Measurements from ENCODE around the gene TSFM.

DNA sequence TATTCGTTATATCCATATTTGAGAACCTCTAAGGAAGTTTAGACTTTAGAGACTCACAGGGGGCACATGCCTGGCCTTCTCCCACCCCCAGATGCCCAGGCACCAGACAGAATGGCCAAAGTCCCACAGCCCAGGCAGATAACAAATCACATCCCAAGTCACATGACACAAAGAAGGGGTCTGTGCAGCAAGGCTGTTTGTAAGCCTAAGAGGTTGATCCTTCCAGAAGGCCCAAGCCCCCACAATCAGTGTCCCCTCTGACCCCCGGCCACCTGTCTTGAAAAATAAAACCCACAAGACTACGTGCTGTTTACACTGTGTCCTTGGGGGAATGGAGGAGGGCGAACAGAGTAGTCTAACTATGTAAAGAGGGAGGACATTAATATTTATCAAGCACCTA, 58.9 kb downstream of the TSFM start:
- TF ChIP-seq POLR2A (IDR thresholded peaks at IDR 0.05): no peak
- TF ChIP-seq, protein P1, sequence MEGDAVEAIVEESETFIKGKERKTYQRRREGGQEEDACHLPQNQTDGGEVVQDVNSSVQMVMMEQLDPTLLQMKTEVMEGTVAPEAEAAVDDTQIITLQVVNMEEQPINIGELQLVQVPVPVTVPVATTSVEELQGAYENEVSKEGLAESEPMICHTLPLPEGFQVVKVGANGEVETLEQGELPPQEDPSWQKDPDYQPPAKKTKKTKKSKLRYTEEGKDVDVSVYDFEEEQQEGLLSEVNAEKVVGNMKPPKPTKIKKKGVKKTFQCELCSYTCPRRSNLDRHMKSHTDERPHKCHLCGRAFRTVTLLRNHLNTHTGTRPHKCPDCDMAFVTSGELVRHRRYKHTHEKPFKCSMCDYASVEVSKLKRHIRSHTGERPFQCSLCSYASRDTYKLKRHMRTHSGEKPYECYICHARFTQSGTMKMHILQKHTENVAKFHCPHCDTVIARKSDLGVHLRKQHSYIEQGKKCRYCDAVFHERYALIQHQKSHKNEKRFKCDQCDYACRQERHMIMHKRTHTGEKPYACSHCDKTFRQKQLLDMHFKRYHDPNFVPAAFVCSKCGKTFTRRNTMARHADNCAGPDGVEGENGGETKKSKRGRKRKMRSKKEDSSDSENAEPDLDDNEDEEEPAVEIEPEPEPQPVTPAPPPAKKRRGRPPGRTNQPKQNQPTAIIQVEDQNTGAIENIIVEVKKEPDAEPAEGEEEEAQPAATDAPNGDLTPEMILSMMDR (IDR thresholded peaks at IDR 0.05): no peak
